Measurements from ENCODE around the gene HSPB7.
"Not testable (repeated sequence)": the region's sequence is repeated elsewhere in the genome, so short reads cannot be mapped to it uniquely, and the experiment has no call there.

Gene HSPB7

DNA sequence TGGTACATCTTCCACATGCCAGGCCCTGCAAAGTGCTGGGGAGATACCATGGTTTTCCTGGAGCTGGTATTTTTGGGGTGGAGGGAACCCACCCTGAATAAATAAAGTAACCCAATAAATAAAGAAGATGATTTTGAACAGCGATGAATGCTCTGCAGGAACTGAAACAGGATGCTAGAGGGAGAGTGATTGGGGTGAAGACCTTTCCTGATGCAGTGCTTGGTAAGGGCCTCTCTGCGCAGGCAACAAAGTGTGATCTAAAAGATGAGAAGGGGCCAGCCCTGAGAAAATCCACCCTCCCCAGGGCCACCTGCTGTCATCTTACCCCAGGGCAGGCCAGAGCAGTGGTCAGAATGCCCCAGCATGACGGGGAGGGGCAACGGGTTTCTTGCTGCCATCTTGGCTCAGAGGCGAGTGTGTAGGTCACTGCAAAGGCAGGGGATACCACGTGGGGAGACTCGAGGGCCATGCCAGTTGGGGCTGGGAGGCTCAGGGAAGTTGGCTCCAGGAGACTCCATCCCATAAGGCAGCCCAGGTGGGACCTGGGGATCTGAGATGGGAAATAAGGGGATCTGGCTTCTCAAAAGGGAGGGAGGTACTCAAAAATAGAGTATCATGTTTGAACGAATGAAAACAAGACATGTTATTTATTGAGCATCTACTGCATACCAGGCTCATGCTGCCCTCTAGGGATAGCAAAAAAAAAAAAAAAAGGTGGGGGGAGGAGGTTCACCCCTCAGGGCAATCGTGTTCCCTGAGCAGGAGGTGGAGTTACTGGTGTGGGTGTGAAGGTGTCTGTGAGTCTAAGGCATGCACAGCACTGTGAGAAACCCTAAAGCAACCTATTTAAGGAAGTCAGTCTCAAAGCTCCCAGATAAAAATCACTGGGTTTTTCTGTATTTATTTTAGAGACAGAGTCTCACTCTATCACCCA lies 11.0 kb downstream of the HSPB7 start:
- peak; percentile 47 for DNase-seq (ENCODE audit: low spot score)

DNA sequence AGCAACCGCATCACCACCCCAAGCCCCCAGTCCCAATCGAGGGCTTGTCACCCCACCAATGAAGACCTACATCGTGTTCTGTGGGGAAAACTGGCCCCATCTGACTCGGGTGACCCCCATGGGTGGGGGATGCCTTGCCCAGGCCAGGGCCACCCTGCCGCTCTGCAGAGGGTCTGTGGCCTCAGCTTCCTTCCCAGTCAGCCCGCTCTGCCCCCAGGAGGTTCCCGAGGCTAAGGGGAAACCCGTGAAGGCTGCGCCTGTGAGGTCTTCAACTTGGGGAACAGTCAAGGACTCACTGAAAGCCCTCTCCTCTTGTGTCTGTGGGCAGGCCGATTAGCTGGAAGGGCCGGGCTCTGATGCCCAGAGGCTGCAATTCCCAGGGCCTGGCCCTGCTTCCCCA lies 11.8 kb downstream of the HSPB7 start:
- no peak for DNase-seq (ENCODE audit: low spot score)

DNA sequence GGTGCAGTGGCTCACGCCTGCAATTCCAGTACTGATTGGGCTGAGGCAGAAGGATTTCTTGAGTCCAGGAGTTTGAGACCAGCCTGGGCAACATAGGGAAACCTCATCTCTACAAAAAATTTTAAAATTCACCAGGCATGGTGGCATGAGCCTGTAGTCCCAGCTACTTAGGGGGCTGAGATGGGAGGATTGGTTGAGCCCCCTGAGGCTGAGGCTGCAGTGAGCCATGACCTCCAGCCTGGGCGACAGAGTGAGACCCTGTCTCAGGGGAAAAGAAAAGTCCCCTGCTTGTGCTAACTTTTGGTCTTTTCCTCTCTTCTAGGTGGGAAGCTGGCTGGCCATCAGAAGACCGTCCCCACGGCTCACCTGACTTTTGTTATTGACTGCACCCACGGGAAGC lies 12.2 kb downstream of the HSPB7 start:
- no peak for DNase-seq (ENCODE audit: low spot score)

DNA sequence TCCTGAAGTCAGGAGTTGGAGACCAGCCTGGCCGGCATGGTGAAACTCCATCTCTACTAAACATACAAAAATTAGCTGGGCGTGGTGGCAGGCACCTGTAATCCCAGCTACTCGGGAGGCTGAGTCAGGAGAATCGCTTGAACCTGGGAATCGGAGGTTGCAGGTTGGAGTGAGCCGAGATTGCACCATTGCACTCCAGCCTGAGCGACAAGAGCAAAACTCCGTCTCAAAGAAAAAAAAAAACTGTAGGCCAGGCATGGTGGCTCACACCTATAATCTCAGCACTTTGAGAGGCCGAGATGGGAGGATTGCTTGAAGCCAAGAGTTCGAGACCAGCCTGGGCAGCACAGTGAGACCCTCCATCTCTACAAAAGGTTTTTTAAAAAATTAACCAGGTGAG lies 16.6 kb downstream of the HSPB7 start:
- DNase-seq (ENCODE audit: low spot score), result not testable (repeated sequence)

DNA sequence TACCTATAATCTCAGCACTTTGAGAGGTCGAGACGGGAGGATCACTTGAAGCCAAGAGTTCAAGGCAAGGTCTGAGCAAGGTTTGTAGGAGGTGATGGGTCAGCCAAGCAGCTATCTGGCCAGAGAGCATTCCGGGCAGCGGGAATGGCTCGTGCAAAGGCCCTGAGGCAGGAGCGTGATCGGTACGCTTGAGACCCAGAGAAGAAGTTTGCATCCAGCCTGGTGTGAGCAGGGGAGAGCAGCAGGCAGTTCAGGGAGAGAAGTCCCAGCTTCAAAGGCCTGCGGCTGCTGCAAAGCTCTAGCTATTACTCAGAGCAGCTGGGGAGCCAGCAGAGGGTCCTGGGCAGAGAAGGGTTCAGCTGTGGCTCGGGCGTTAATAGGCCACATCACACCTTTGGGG lies 18.9 kb downstream of the HSPB7 start:
- no peak for DNase-seq (ENCODE audit: low spot score)

DNA sequence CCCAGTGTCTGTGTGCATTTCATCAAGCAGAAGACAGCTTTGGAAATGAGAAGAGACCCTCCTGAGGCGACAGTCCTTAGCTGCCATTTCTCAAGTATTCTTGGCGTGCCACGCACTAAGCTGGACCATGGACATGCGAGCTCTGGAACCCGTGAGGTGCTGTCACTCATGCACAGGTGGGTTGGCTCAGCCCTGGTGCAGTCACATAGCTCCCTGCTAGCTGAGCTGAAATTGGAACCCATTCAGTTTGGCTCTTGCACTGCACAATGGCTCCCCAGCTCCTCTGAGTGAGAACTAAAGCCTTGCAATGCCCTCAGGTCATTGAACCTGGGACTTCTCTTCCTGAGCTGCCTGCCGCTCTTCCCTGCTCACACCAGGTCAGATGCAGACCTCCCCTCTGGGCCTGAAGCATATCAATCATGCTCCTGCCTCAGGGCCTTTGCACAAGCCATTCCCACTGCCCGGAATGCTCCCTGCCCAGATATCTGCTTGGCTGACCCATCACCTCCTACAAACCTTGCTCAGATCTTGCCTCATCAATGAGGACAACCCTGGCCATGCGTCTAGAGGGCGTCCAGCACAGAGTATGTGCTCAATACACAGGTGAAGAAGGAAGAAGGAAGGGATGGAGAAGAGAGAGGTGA lies 20.1 kb downstream of the HSPB7 start:
- no peak for DNase-seq (ENCODE audit: low spot score)

DNA sequence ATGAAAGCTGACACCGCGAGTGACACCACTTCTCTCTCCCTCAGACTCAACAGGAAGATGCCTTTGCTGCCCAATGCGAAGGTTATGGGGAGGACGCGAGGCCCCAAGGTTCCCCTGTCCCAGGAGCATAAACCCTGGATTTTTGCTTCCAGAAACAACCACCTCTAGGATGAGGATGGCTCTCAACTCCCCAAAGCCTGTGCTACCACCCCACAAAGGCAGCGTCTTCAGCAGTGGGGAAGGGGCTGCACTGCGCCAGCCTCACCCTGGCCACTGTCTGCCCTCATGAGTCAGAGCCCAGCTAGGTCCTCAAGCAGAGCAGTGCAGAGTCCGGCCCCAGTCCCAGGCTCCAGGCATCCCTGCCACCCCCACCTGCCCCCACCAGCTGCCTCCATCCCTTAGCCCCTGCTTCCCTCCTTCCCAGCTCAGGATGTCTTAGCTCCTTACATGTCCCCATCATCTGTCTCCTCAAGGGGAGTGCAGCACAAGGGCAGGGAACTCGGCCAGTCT lies 20.7 kb downstream of the HSPB7 start:
- no peak for DNase-seq (ENCODE audit: low spot score)

DNA sequence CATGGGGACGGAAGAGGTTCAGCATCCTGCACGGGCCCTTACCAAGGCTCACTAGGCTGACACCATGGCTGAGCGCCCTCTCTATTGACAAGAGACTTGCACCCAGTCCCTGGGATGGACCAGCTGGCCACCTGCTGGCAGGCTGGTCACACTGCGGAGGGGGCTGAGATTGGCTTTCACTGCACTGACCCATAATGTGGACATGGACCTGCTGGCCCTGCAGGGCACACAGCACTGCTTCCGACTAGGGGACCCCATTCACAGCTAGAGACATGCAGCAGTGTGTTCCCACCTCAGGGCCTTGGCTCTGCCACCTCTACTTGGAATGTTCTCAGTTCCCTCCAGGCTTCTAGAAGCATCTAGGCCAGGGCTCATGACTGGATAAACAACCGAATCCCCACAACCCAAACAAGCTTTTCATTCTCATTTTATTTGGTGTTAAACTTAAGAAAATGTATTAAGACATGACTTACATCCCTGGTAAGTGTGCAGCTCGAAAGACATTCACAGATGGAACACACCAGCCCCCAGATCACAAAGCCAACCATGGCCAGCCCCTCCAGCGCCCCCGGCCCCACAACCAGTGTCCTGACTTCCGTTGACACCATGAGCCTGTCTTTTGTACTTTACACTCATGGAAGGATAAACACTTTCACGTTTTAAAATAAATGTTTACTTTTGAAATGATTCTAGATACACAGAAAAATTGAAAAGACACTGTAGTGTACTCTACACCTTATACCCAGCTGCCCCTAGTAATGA lies 23.1 kb downstream of the HSPB7 start:
- peak; percentile 84 for DNase-seq (ENCODE audit: low spot score)

DNA sequence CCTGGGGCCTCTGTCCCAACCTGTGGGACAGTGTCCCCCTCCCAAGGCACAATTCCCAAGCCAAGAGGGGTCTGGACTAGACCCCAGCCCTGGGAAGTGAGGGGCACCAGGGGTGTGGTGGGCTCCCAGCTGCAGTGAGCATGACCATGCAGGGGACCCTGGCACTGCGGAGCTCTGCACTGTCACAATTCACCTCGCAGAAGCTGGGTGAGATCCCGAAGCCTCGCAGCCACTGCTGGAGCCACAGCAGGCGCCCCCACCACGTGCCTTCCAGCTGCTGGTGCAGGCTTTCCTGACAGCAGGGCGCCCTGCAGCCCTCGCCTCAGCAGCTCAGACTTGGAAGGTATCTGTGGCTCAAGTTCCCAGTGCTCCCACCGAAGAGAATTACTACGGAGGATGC lies 23.8 kb downstream of the HSPB7 start:
- DNase-seq (ENCODE audit: low spot score), result no peak

DNA sequence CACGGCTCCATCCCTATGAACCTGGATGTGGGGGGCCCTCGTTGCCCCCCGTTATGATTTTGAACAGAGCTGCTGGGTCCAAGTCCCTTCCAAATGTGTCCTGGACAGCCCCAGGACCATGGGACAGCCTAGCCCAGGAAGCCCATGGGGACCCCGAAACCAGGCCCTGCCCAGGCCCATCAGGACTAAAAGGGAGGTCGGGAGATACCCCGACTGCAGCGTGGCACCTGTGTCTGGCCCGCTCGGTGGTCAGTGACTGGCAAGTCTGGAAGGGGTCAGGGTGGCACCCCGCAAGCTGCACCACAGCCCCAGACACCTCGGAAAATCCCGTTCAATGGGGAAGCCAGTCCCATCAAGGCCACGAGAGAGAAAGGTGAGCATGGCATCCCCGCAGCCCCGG lies 24.2 kb downstream of the HSPB7 start:
- no peak for DNase-seq (ENCODE audit: low spot score)

DNA sequence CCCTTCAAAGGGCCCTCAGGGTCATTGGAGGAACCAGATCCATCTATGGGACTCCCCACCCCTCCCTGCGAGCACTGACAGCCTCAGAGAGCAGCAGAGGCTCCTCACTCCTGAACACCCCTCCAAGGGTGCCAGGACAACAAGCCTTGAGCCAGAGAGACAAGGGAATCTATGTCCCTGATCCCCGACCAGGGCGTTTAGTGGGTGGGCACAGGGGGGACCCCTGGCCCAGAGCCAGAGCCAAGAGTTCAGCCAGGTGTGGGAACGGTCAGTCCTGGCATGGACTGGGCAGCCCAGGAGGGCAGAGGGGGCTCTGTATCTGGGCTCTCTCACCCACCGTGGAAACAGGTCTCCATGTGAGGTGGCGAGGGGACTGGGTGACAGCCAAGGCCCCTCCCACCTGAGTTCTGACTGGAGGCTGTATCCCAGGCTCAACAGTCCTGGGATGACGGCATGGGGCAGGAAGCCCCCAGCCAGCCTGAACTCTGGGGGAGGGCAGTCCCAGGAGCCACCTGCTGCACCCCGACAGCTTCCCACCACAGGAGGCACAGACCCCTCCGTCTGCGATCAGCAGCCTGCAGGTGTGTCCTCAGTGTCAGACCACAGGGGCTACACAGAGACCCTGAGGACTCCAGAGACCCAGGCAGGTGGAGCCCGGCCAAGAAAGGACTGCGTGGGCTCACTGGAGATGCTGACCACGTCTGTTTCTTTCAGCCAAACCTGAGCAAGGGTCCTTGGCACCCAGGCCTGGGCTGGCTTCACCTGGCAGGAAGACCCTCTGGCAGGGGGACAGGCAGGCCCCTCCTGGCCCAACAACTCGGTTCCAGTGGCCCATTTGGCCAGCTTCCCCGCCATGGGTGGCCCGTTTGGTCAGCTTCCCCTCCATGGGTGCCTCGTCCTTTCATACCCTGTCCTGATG lies 25.0 kb downstream of the HSPB7 start:
- DNase-seq (ENCODE audit: low spot score), result no peak

DNA sequence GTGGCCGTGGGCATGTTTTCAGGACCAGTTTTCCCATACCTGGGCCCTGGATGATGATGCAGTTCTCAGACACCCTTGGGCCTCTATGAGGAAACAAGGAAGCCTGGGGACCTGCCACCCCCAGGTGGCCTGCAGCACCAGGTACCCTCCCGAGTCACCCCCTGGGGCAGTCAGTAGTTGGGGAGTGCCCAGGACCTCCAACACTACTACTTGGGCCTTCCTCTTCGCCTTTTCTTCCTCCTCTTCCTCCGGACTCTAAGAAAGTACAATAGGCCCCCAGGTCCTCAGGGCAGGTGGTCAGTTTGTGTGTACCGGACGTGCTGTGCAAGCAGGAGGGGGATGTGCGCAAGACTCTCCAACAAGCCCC lies 25.7 kb downstream of the HSPB7 start:
- DNase-seq (ENCODE audit: low spot score), result no peak

DNA sequence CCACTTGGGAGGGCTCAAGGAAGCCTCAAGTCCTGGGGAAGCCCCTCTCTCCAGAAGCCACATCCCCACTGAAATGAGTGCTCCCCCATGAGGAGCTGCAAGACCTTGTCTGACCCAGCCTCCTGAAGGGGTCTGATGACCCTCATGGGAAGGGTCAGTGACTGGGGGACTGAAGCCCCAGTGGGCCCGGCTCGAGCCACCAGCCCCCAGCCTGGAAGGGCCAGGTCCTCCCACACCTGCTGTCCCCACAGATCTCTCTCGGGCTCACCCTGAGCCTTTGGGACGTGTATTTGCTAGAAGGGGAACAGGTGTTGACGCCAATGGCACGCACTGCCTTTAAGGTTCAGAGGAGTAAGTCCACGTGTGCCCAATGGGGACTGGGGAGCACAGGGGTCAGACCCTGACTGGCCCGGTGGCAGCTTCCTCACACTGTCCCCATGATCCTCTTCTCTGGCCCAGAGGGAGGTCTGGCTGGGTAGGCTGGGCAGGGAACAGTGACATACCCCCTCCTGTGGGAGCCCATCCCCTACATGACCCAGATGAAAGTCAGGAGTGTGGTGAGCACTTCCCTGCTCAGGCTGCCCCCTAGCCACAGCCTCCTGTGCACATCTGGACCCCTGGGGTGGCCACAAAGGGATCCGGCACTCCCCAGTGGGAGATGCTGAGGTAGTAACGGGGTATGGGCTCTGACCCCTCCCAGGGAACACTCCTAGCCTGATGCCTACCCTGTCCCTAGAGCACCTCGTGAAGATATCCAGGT lies 26.2 kb downstream of the HSPB7 start:
- DNase-seq (ENCODE audit: low spot score), result no peak

DNA sequence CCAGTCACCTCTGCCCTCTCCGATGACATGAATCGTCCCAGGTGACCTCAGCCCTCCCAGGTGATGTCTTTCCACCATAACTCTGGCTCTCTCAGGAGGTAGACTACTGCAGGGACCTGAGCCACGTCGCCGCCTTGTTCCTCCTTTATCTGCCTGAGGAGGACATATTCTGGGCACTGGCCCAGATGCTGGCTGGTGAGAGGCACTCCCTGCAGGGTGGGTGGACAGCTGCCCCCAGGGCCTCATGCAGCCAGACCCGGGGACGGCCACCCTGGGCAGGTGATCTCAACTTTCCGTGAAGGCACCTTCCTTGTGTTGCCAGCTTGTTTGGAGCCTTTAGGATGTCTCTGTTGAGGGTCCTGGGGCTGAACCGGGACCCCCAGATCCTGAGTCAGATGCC lies 28.1 kb downstream of the HSPB7 start:
- no peak for DNase-seq (ENCODE audit: low spot score)

DNA sequence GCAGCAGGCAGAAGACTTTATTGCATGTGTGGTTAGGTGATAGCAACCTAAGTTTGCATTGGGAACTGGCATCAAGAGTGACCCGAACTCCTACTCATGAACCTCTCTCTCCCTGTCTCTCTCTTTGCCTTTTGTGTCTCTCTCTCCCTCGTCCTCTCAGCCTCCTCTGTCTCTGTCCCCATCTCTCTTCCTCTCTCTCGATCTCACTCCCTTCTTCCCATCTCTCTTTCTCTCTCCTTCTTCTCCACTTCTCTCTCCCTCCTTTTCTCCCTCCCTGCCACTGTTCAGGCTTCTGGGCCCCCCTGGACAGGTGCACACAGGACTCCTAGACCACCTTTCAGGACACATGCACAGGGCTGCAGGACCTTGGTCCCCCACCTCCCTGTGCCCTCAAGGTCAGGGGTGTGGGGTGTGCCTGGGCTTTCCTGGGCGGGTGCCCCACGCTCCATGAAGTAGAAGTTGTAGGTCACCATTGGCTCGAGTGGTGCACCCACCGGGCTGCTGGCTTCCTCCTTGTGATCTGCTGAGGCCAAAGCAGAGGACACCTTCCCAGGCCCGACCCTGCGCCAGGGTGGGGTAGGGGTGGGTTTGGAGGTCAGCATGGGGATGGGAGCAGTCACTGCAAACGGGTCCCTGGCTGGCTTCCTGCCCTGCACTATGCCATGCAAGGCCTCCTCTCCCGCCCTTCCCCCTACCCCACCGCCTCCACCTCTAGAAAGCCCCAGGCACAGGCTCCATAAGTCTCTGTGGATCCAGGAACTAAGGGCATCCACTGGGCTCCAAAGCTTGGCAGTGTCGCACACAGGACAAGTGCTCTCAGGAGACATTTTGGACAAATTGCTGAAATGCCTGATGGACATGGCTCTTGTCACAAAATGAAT lies 28.7 kb downstream of the HSPB7 start:
- no peak for DNase-seq (ENCODE audit: low spot score)

DNA sequence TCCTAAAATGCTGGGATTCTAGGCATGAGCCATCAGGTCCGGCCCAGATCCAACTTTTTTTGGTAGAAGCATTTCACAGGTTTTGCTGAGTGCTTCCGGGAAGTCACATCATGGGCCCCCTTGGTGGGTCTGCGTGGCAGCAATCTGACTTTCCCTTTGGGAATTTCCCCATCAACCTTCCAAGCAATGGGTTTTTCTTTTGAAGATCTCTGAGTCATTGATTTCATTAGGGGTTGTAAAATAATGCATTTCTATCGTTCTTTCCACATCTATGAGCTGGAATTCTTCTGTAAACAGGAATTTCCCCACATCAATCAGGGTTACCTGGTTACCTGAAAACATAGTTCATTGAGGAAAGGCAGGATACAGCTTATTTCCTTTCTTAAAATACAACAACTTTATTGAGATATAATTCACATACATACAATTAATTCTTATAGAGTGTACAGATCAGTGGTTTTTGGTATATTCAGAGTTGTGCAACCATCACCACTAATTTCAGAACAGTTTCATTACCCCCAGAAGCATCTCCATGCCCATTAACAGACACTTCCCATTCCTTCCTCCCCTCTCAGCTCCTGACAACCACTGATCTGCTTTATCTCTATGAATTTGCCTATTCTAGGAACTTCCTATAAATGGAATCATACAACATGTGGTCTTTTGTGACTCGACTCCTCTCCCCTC lies 32.1 kb downstream of the HSPB7 start:
- no peak for DNase-seq (ENCODE audit: low spot score)

DNA sequence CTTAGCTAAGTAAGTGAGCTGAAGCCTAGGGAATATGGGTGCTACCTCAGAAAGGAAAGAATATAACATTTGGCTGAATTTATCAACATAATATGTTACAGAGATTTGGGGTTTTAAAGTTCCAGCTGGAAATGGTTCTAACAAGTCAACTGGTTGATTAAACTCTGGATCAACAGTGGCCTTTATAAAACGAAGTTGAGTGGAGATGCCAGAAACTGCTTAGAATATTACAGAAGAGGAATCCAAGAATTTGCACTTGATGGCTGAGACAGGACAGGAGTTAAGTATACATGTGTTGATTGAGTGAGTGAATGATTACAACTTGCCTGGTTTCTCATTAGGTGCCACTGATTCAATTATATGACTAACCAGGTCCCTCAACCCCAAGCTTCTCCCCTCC lies 34.6 kb downstream of the HSPB7 start:
- DNase-seq (ENCODE audit: low spot score), result no peak

DNA sequence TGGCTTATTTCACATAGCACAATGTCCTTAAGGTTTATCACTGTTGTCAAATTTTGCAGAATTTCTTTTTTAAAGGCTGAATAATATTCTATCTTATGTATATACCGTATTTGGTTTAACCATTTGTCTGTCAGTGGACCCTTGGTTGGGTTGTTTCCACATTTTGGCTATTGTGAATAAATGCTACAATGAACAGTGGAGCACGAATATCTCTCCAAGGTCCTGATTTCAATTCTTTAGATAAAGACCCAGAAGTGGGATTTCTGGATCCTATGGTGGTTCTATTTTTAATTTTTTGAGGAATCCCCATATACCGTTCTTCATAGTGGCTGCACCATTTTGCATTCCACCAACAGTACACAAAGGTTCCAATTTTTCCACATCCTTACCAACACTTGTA lies 36.2 kb downstream of the HSPB7 start:
- no peak for DNase-seq (ENCODE audit: low spot score)

DNA sequence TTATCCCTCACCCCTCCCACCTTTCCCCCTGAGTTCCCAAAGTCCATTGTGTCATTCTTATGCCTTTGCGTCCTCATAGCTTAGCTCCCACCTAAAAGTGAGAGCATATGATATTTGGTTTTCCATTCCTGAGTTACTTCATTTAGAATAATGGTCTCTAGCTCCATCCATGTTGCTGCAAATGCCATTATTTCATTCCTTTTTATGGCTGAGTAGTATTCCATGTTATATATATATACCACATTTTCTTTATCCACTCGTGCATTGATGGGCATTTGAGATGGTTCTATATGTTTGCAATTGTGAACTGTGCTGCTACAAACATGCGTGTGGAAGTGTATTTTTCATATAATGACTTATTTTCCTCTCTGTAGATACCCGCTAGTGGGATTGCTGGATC lies 39.9 kb downstream of the HSPB7 start:
- not testable (repeated sequence) for DNase-seq (ENCODE audit: low spot score)

All from AG20443 (cell line).